Hypothalamus (tissue), 51 donors: ENCODE measurements around the gene TIMM17B.

Source experiments
- DNase-seq, 51 donors: peaks; one replicate each; lab custom pipeline; 2025; lab: John Stamatoyannopoulos, UW

The TIMM17B gene

DNA sequence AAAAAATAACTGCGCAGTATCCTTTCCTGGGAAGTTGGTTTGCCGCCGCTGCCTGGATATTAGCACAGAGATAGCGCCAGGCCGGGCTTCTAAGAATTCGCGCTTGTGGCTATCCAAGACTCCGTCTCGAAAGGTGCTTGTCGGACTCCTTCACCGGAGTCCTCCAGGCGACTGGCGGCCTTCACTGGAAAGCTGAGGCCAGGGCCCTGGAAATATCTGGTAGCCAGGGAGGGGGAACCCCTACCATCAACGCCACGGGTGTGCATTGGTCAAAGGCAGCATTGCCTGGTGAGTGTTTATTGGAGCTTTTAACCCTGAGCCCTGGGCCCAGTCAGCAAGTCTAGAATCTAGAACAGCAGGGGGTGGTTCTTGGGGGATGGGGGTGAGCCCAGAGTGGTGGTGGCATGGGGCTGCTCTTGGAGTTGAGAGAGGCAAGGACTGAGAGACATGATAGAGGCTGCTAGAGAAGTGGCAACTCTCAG, 21.8 kb upstream of the TIMM17B start:
- DNase-seq = peak in 7 of 51 donors; percentile 15 to 41 (median 22)

DNA sequence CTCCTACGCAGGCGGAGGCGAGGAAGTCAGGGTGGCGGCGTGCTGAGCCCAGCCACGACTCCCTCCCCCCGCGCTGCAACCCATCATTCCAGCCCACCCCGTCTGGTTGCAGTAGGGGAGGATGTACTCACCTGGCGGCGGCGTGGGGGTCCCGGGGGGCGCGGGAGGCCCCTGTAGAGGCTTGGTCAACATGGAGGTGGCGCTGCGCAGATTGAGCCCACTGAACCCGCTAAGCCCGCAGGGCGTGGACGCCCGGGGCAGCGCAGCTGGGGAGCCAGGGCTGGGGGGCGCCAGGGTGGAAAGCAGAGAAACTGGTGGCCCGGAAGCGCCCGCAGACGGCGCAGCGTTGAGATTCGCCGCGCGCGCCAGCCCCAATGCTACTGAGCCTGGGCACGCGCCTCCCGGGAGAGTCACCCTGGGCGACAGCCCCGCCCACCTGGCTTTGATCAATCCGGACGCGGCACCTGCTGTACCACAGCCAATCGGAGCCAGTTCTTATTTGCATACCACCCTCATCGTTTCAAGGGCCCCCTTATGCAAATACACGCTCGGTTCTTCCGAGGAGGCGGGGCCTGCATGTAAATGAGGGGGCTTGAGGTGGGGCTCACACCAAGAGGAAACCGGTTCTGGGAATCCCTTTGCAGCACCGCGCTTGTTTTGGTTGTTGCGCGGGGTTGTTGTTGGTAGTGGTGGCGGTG, 21.2 kb upstream of the TIMM17B start, which contains the start of gene PIM2:
Gene PIM2 (minus strand): TSS at position 382 of the 698 bp plus-strand sequence. CDS start 190 bp downstream, at position 192.
- peak in 50 of 51 donors; percentile 8 to 85 (median 65) for DNase-seq

DNA sequence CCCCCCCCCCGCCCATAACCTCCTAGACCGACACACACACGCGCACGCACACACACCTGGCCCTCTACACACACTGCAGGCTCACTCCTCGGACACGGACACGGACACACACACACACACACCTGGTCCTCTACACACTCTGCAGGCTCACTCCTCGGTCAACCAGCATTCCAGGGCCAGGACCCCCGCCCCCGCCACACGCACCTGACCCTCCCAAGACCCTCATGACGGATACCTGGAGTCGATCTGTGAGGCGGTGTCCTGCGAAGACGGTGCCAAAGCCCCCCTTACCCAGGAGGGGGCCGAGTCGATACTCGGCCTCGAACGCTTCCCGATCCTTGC, 20.7 kb upstream of the TIMM17B start:
- DNase-seq = no peak

DNA sequence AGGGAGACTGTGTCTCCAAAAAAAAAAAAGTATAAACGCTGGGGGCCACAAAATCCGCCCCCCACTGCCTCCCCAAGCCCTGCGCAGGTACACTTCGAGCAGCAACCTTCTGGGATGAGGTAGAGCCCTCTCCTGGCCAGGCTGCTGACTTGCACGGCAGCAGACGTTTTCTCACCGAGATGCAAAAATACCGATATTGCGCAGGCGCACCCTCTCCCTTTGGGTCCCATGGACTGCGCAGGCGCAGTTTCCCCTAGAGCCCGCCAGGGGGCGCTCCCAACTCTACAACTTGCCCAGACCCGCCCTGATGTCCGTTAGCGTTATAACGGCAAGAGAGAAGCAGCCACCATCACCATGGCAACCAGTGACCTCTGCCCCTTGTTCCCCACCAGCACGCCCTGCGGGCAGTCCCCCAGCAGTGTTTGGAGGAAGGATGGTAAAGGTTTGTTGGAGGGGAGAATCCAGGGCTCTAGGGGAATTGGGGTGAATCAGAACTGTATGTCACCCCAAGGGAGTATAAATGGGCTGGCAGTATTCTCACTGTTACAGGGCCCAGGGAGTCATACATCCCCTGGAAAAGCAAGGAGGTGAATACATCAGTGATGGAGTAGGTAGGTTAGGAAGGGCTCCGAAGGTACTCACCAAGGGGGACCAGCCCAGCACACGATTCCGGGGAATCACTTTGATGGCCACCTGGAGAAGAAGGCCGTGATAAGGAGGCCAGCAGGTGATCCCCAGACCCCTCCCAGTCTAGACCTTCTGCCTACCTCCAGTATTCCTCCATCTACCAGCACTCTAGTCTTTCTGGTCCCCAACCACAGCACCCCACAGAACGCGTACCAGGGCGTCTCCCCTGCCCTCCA, 19.8 kb upstream of the TIMM17B start:
- peak; percentile 5 to 91 (median 70) for DNase-seq

DNA sequence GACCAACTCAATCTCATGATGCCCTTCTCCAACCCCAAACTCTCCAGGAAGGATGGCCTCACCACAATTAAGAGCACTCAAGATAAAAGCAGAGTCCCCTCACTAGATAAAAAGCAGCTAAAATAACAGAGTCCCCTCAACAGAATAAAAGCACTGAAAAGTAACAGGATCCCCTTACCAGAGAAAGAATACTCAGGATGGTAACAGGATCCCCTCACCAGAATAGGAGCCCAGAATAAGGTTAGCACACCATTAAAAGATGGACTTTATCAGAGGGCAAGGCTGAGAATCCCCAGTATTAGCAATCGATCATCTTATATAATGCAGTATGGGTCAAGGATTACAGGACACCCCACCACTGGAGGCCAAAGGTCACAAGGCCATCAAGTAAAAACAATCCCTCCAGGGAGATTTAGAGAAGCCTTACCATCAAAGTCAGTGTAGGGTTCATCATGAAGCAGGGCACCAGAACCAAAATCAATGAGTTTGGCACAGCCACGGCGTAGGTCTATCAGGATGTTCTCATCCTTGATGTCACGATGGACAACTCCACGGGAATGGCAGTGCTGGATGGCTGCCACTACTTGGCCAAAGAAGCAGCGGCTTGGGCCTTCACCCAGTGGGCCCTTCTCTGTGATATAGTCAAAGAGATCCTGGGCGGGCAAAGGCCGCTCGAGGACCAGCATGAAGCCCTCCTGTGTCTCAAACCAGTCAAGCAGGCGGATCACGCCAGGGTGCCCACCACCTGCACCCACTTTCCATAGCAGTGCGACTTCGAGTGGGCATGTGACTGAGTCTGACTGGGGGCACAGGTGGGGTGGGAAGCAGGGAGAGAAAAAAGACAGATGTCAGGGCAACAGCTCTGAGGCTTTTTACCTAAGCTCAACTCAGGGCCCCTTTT, 17.3 kb upstream of the TIMM17B start:
- DNase-seq = no peak

- DNase-seq = no peak
Observed at GRCh38 chrX:48913605-48914366, 16.2 kb upstream of the TIMM17B start.

GRCh38 chrX:48911412-48912182, 14.0 kb upstream of the TIMM17B start, which contains the start of gene SLC35A2:
Gene SLC35A2, minus strand, starts transcription at chrX:48911646. Its CDS starts 10 bp downstream, at chrX:48911636.
- DNase-seq = peak; percentile 1 to 85 (median 67)

DNA sequence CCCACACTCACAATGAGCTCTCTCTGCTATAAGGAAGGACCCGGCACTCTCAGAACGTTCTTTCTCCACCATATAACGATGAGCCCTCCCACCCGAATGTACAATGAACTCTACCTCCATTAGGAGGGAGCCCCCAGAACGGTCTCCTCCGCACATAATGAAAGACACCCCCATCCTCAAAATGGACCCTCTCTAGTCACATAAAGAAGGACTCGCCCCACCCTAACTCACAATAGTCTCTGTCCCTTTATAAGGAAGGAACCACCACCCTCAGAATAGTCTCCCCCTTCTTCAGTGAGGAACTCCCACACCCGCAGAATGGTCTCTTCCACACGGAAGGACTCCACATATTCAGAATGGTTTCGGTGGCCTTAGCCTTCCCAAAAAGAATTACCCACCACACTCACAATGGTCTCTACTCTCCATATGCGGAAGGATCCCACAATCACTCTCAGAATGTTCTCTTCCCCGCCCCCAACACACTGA, 13.4 kb upstream of the TIMM17B start:
- no peak for DNase-seq

GRCh38 chrX:48909703-48910294, 12.2 kb upstream of the TIMM17B start:
- DNase-seq = no peak

GRCh38 chrX:48908600-48908999, 11.0 kb upstream of the TIMM17B start:
- DNase-seq = no peak

GRCh38 chrX:48905090-48905790, 7.7 kb upstream of the TIMM17B start:
- no peak for DNase-seq

GRCh38 chrX:48904626-48905025, 7.1 kb upstream of the TIMM17B start:
- DNase-seq = no peak

DNA sequence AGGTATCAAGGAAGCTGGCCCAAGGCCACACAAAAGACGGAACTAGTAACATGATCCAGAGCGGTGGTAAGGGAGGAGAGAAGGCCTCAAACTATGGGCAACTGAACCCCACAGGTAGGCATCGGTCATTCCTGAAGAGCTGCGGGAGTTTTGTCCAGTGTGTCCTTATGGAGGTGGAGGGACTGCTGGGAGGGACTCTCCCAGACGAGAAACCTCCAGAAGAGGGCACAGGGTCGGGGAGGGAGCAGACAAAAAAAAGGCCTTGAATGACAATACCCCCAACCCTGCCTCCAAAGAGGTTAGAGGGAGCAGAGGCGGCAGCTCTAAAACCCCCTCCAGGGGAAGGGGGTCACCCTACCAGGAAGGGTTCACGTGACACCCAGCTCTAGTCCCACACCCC, 6.6 kb upstream of the TIMM17B start:
- no peak for DNase-seq

- no peak for DNase-seq
Observed at GRCh38 chrX:48903290-48903689, 5.7 kb upstream of the TIMM17B start.

DNA sequence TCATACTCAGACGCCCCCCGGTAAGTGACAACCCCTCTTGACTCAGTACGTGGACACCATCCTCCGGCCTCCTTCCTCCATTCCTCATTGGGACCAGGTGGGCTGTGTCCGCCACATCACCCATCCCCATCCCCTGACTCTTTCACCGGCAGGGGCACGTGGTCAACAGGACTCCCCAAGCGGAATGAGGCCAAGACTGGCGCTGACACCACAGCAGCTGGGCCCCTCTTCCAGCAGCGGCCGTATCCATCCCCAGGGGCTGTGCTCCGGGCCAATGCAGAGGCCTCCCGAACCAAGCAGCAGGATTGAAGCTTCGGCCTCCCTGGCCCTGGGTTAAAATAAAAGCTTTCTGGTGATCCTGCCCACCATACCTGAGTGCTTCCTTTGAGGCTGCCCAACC, 5.2 kb upstream of the TIMM17B start:
- no peak for DNase-seq

GRCh38 chrX:48902135-48902534, 4.6 kb upstream of the TIMM17B start:
- no peak for DNase-seq

- no peak for DNase-seq
Observed at GRCh38 chrX:48901069-48901468, 3.5 kb upstream of the TIMM17B start.

GRCh38 chrX:48899078-48899410, 1.5 kb upstream of the TIMM17B start:
- DNase-seq = no peak
